ENCODE results near the gene VCPKMT.
"Not testable (repeated sequence)": the region's sequence is repeated elsewhere in the genome, so short reads cannot be mapped to it uniquely, and the experiment has no call there.

VCPKMT gene

GRCh38 chr14:50092006-50092555 lies 24.3 kb downstream of the VCPKMT start:
- no peak for DNase-seq (ENCODE audit: low spot score)

GRCh38 chr14:50091240-50091913 lies 25.0 kb downstream of the VCPKMT start:
- DNase-seq (ENCODE audit: low spot score): no peak

DNA sequence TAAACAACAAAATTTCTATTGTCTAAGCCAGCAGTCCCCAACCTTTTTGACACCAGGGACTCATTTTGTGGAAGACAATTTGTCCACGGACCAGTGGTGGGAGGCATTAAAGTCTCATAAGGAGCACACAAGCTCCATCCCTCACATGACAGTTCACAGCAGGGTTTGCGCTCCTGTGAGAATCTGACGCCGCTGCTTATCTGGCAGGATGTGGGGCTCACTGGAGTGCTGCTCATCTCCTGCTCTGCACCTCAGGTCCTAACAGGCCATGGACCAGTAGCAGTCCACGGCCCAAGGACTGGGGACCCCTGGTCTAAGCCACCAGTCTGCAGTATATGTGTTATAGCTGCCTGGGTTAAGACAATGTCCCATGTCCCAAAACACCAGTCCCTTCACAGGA lies 27.2 kb downstream of the VCPKMT start:
- DNase-seq (ENCODE audit: low spot score): no peak

GRCh38 chr14:50088731-50089130 lies 27.6 kb downstream of the VCPKMT start:
- no peak for DNase-seq (ENCODE audit: low spot score)

GRCh38 chr14:50088117-50088515 lies 28.3 kb downstream of the VCPKMT start:
- no peak for DNase-seq (ENCODE audit: low spot score)

GRCh38 chr14:50087341-50088116 lies 28.8 kb downstream of the VCPKMT start:
- DNase-seq (ENCODE audit: low spot score): no peak

- DNase-seq (ENCODE audit: low spot score): no peak
Observed at GRCh38 chr14:50086321-50086711, 30.1 kb downstream of the VCPKMT start.

- peak; percentile 80 for DNase-seq (ENCODE audit: low spot score)
Observed at GRCh38 chr14:50085570-50086320, 30.6 kb downstream of the VCPKMT start.

- DNase-seq (ENCODE audit: low spot score): no peak
Observed at GRCh38 chr14:50084666-50085065, 31.7 kb downstream of the VCPKMT start.

DNA sequence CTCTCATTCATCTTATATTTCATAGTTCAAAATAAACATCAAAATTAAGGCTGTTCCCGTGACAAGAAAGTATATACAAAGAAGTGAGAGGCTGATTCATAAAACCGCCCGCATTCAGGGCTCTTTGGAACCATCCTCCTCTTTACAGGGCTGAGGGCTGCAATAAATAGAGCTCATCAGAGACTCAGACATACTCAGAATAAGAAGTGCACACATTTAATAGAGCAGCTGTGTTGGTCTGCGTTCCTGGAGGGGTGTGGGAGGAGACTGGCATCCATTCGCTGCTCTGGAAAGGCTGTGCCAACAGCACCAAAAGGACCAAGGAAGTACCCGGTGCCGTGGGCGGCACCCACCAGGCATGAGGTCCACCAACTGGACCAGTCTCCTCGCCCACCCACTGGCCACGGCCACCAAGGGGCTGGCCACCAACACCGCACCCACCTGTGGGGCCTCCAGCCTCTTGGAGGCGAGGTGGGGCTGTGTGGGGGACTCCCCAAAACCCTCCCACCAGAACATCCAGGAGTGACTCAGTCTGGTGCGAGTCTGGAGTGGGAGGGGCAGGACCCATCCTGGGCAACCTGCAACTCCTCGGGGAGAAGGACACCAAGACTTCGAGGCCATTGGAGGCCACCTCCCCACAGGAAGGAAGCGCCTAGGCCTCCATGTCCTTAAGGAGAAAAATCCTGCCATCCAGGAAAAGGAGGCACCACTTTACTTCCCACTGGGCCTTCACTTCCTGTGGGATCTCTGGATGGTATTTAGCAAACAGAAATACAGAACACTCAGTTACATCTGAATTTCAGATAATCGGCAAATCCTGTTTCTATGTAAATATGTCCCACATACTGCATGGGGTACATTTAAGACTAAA lies 32.7 kb downstream of the VCPKMT start:
- no peak for DNase-seq (ENCODE audit: low spot score)

- no peak for DNase-seq (ENCODE audit: low spot score)
Observed at GRCh38 chr14:50082784-50083466, 33.4 kb downstream of the VCPKMT start.

DNA sequence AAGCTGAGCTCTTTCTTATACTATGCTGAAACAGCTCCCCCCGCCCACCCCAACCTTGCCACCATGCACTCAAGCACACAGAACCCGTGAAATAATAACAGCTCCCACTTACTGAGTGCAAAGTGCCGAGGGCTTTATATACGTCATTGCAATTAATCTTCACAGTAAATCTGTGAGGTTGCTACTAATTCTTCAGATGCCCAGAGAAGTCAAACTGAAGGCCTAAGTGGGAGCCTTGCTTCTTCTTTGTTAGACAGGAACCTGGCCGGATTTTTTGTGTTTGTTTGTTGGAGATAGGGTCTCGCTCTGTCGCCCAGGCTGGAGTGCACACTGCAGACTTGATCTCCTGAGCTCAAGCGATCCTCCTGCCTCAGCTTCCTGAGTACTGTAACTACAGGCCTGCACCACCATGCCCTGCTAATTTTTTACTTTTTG lies 34.0 kb downstream of the VCPKMT start:
- no peak for DNase-seq (ENCODE audit: low spot score)

DNA sequence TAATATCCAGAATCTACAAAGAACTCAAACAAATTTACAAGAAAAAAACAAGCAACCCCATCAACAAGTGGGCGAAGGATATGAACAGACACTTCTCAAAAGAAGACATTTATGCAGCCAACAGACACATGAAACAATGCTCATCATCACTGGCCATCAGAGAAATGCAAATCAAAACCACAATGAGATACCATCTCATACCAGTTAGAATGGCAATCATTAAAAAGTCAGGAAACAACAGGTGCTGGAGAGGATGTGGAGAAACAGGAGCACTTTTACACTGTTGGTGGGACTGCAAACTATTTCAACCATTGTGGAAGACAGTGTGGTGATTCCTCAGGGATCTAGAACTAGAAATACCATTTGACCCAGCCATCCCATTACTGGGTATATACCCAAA lies 37.3 kb downstream of the VCPKMT start:
- not testable (repeated sequence) for DNase-seq (ENCODE audit: low spot score)

- not testable (repeated sequence) for DNase-seq (ENCODE audit: low spot score)
Observed at GRCh38 chr14:50073663-50074062, 42.7 kb downstream of the VCPKMT start.

GRCh38 chr14:50072395-50072794 lies 44.0 kb downstream of the VCPKMT start:
- no peak for DNase-seq (ENCODE audit: low spot score)

- DNase-seq (ENCODE audit: low spot score): no peak
Observed at GRCh38 chr14:50070840-50071548, 45.4 kb downstream of the VCPKMT start.

DNA sequence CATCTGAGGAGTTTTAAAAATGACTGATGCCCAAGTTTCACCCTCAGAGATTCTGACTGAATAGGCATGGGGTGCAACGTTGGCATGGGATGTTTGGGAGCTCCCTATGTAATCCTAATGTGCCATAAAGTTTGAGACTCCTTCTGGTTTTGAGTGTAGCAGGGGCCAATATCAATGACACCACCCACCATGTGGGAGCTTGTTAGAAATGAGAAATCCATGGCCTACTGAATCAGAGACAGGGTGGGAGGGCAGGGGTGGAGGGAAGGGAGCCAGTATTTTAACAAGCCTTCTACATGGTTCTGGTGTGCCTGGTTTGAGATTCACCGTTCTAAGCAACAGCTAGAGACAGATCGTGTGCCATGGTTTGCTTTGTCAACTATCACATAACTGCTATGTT lies 46.1 kb downstream of the VCPKMT start:
- no peak for DNase-seq (ENCODE audit: low spot score)

- no peak for DNase-seq (ENCODE audit: low spot score)
Observed at GRCh38 chr14:50069325-50069724, 47.0 kb downstream of the VCPKMT start.

DNA sequence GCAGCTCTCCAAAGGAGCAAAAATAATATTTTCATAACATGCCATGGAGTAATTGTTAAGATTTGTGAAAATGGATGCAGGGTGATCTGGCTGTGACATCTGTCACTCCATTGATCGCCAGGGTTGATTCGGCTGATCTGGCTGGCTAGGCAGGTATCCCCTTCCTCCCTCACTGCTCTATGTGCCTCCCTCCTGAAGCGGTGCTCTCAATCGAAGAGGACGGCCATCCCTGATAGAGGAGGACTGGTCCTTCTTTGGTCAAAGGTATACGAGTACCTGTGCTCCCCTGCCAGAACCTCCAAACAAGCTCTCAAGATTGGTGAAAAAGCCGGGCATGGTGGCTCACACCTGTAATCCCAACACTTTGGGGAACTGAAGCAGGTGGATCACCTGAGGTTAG lies 47.9 kb downstream of the VCPKMT start:
- DNase-seq (ENCODE audit: low spot score): no peak

Data from AG20443 (cell line).